ENCODE results near the gene MISP.

Gene MISP

DNA sequence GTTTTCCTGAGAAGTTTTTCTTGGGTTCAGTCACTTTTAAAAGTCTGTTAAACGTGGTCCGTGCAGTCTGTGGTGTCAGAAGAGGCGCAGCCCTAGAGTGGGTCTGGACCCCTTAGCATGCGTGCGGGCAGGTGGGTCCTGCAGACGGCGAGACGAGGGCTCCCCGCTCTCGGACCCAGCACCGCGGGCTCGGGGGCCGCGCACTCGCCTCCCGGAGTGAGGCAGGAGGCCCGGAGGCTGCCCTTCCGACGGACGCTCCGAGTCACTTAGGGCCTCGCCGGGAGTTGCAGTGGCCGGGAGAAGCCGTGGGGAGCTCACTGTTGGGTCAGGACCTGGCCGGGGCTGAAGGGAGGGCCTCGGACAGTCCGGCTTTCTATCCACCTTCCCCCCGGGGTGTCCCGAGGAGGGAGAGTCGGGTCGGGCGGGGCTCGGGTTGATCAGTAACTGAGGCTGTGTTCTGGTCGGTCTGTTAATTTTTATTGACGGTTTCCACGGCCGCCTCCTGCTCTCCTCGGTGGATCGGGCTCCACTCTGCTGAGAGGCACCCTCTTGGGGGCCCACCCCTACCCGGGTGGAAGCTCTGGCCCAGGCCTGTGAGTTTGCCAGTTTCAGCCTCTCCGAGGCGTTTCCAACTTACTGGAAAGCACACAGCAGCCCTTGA, 47.6 kb downstream of the MISP start:
- TF ChIP-seq, protein P1, sequence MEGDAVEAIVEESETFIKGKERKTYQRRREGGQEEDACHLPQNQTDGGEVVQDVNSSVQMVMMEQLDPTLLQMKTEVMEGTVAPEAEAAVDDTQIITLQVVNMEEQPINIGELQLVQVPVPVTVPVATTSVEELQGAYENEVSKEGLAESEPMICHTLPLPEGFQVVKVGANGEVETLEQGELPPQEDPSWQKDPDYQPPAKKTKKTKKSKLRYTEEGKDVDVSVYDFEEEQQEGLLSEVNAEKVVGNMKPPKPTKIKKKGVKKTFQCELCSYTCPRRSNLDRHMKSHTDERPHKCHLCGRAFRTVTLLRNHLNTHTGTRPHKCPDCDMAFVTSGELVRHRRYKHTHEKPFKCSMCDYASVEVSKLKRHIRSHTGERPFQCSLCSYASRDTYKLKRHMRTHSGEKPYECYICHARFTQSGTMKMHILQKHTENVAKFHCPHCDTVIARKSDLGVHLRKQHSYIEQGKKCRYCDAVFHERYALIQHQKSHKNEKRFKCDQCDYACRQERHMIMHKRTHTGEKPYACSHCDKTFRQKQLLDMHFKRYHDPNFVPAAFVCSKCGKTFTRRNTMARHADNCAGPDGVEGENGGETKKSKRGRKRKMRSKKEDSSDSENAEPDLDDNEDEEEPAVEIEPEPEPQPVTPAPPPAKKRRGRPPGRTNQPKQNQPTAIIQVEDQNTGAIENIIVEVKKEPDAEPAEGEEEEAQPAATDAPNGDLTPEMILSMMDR (conservative IDR thresholded peaks at IDR 0.05; ENCODE audit: low read depth, low read length) = no peak

DNA sequence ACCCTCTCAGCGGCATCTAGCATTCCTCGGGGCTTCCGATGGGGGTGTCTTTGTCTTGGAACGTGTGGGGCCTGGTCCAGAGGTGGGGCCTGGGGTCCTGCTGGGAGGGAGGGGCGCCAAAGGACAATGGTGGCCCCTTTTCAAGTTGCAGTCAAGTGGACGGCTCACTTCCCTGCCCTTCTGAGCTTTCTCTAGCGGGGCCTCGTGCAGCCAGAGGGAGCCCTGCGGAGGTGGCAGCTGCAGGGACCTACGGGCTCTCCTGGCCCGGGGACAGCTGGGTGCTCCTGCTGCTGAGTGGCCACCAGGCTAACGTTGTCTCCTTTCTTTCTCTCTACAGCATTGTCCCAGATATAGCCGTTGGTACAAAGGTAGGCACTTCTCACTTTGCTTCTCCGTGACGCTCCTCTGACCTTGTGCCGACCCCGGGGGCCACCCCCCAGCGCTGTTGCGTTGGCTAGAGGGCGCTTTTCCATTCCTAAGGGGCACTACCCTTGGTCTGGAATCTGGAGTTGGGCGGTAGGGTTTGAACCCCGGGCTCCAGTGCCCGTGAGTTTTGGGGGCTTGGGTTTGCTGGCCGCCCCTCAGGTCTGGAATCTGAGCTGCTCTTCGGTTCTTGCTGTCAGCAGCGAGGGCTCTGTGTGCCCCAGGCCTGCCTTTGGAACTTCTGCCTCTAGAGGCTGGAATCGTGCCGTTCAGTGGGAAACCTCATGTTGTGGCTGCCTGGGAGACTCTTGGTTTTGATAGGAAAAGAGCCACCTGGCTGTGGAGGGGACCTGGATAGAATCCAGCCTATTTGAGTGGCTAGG, 48.4 kb downstream of the MISP start:
- DNase-seq (ENCODE audit: low read depth) = peak; percentile 67
- H3K4me3 ChIP-seq (ENCODE audit: low read depth, low read length) = peak overlapping the region; percentile 84
- TF ChIP-seq, protein P1 (conservative IDR thresholded peaks at IDR 0.05; ENCODE audit: low read depth, low read length) = peak; percentile 51

More for the DNA sequence above, 47.6 kb downstream of the MISP start:
- DNase-seq (ENCODE audit: low read depth) = no peak
- H3K4me3 ChIP-seq (ENCODE audit: low read depth, low read length) = peak overlapping the region; percentile 84

DNA sequence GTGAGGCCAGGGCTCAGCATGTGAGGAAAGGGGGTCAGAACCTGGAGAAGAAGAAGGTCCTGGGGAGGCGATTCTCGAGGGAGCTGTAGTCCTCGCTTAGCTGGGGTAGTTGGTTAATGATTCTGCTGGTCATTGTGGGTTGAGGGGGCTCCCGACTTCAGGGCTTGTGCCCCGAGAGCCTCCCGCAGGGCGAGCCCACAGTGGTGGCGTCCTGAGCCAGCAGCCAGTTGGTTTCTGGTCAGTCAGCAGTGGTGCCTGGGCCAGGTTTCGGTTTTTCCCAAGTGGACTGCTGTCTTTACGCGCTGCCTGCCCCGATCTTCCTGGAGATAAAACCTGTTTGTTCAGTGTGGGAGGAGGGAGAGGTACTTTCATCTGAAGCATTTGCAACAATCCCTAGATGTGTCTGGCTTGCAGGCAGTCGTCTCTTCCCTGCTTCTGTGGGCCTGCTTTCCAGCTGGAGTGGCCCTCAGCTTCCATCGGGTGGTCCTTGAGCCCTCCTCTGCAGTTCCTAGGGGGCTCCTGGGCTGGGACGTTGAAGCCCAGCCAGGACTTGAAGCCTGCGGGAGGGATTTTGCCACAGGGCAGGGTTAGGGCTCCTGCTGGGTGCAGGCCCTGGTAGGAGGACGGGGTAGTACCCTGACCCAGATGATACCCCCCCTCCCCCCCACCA, 49.6 kb downstream of the MISP start:
- peak overlapping the region; percentile 37 for H3K4me3 ChIP-seq (ENCODE audit: low read depth, low read length)
- DNase-seq (ENCODE audit: low read depth) = peak; percentile 70
- TF ChIP-seq, protein P1 (conservative IDR thresholded peaks at IDR 0.05; ENCODE audit: low read depth, low read length) = no peak

DNA sequence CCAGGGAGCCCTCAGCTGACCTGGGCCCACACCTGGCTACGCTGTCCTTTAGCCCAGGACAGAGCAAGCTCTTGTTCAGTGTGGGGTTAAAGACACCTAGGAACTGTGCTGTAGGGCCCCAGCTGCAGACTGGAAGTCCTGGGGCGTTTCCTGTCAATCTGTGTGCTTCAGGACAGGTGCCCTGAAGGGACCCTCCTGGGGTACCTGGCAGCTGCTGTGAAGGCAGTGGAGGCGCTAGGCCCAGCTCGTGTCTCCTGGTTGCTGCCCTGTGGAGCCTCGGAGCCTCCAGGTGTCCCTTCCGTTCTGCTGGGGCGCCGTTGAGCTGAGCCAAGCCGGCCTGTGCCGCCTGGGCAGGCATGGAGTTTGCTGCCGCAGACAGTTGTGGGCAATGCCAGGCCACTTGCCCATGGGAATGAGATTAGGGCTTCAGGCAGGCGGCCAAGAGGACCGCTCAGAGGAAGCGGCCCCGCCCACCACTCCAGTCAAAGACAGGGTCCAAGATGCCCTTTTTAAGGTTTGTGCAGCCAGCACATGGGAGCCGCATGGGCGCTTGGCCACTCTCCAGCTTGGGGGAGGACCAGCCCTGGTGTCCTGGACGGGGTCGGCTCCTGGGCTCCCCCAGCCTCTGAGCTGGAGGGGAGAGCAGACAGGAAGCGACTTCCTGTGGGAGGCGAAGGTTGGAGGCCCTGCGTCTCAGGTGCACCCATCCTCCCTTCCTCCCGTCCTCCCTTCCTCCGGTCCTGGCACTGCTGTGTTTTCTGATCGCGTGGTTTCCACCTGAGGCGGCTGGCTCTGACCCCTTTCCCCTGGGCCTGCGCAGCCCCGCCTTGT, 50.3 kb downstream of the MISP start:
- TF ChIP-seq, protein P1 (conservative IDR thresholded peaks at IDR 0.05; ENCODE audit: low read depth, low read length) = no peak
- DNase-seq (ENCODE audit: low read depth) = no peak
- H3K4me3 ChIP-seq (ENCODE audit: low read depth, low read length) = peak overlapping the region; percentile 35

DNA sequence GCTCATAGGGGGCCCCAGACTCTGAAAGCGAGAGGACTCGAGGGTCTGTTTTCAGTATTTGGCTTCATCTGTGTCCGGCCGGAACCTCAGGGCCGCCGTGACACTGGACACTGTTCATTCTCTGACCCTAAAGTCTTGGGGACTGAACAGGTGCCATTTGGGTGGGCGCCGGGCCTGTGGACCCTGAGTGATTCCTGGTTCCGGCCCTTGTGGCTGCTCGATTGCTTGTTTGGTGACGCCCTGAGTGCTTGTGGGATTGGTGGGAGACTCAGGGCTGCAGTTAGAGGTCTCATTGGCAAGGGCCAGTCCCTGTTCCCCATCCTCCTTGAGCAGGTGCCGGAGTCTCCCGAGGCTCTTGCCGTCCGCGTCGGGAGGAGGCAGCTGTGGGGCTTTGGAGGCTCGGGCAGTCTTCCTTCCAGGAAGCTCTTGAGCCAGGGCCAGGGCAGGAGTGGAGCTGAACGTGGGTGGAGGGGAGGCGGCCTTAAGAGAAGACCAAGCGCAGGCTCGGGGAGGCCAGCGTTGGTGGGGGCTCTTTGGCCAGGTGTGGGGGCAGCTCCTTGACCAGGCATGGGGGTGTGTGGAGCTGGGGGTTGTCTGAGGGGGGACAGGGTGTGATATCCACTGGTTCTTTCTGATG, 51.1 kb downstream of the MISP start:
- peak; percentile 64 for DNase-seq (ENCODE audit: low read depth)
- TF ChIP-seq, protein P1 (conservative IDR thresholded peaks at IDR 0.05; ENCODE audit: low read depth, low read length) = no peak
- peak overlapping the region; percentile 28 for H3K4me3 ChIP-seq (ENCODE audit: low read depth, low read length)

DNA sequence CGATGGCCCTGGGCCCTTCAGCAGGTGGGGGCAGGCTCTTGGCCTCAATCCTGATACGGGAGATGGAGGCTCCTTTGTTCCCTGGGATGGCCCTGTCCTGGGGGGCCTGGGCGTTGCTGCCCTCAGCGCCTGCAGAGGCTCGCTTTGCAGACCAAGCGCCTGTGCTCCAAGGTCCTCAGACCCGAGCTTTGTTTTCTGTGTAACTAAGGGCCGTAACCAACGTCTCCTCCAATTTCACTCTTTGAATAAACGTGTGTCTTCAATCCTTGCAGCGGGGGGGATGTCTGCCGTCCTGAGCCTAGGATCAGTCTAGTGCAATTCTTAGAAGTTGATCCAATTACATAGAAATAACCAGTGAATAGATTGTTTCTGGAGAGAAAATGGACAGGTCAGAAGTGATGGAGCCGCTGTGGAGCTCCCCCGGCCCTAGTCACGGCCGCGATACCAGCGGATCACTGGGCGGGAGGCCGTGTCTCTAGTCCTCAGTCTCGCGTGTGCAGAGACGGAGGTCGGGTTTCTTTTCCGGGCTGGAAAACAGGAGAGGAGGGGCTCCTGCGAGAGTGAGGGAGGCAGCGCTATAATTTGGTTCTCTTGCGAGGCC, 51.7 kb downstream of the MISP start:
- peak; percentile 81 for DNase-seq (ENCODE audit: low read depth)
- TF ChIP-seq, protein P1 (conservative IDR thresholded peaks at IDR 0.05; ENCODE audit: low read depth, low read length) = no peak
- peak overlapping the region; percentile 28 for H3K4me3 ChIP-seq (ENCODE audit: low read depth, low read length)
